Upper lobe of right lung (tissue), 1 donor: ENCODE results near the gene SNRPA1. TPM values are rescaled to one million over a fixed set of nuclear protein-coding genes. Genes with fewer than 3 reads are reported as not detected.

Experiments used
- ATAC-seq: fragments of 200-7000 bp; cut with Tn5 transposase; one replicate; pipeline ENCODE4 v1.9.1; 2020; ENCODE audit warnings: mild to moderate bottlenecking, moderate library complexity
- DNase-seq: peaks from one replicate; pipeline ENCODE4 v3.0.0-alpha.2; 2020
- H3K27ac ChIP-seq: fragments of 200-600 bp; one replicate; pipeline ENCODE4 v1.8.0; 2022
- H3K27me3 ChIP-seq: fragments of 200-600 bp; one replicate; pipeline ENCODE4 v1.8.0; 2022; ENCODE audit warnings: mild to moderate bottlenecking
- H3K36me3 ChIP-seq: fragments of 200-600 bp; one replicate; pipeline ENCODE4 v1.8.0; 2022
- H3K4me1 ChIP-seq: fragments of 200-600 bp; one replicate; pipeline ENCODE4 v1.8.0; 2022
- H3K4me3 ChIP-seq: fragments of 200-600 bp; one replicate; pipeline ENCODE4 v1.8.0; 2022; ENCODE audit warnings: mild to moderate bottlenecking
- H3K9me3 ChIP-seq: fragments of 200-600 bp; one replicate; pipeline ENCODE4 v1.8.0; 2022
- CTCF ChIP-seq: fragments of 200-600 bp; IDR thresholded peaks from one replicate; pipeline ENCODE4 v1.8.0; 2022; ENCODE audit warnings: antibody characterized with exemption
- intact Hi-C: fragments of 100-400 bp; cut with DNase I; formaldehyde crosslinking; loops from one replicate; pipeline ENCODE4 v1.11.0; 2022
- total RNA-seq: library from RNA; stranded (reverse); fragmentation: NEBNext Ultra II Directional; extraction: Animal tissue kit (Norgen Biotek cat#: 25700); gene quantifications from one replicate; pipeline ENCODE4 v1.2.1, GENCODE V29; 2021
- donor health status: DM: no; HTN: yes; CAD: no; lungs with severe emphysema.

SNRPA1 gene
- total RNA-seq, 1 donor from 2014 or later, result 40.7 TPM

- DNase-seq, result no peak
- H3K9me3 ChIP-seq, result no peaks in the 10 kb centered on the region
- no peaks in the 10 kb centered on the region for H3K27me3 ChIP-seq
- no peak overlapping the region for H3K4me3 ChIP-seq
- peak; percentile 6 for TF ChIP-seq CTCF
- intact Hi-C loops, result loop anchor here (2.0 to 5.0 kb wide), 2 partner anchors 169 to 240 kb away; no protein-coding TSS in a partner anchor
- no peaks in the 10 kb centered on the region for H3K36me3 ChIP-seq
- H3K4me1 ChIP-seq, result peaks cover 7% of the 10 kb centered on the region
- ATAC-seq, result no peak
- H3K27ac ChIP-seq, result no peak overlapping the region
Observed at GRCh38 chr15:101256757-101257156, 38.3 kb downstream of the SNRPA1 start.

GRCh38 chr15:101255615-101256241 is 39.3 kb downstream of the SNRPA1 start:
- no peak for TF ChIP-seq CTCF
- H3K36me3 ChIP-seq, result no peaks in the 10 kb centered on the region
- no peak overlapping the region for H3K27ac ChIP-seq
- H3K27me3 ChIP-seq, result no peaks in the 10 kb centered on the region
- H3K4me3 ChIP-seq, result no peak overlapping the region
- H3K4me1 ChIP-seq, result peaks cover 7% of the 10 kb centered on the region
- H3K9me3 ChIP-seq, result no peaks in the 10 kb centered on the region
- intact Hi-C loops, result loop anchor here (2.0 to 5.0 kb wide), 2 partner anchors 168 to 239 kb away; no protein-coding TSS in a partner anchor
- ATAC-seq (peak; percentile 6), DNase-seq (no peak)

- no peaks in the 10 kb centered on the region for H3K27me3 ChIP-seq
- no peak for TF ChIP-seq CTCF
- no peak for DNase-seq
- peaks cover 8% of the 10 kb centered on the region for H3K4me1 ChIP-seq
- ATAC-seq, result no peak
- no peak overlapping the region for H3K27ac ChIP-seq
- intact Hi-C loops, result loop anchor here (5.0 kb wide), 1 partner anchor 168 kb away; no protein-coding TSS in a partner anchor
- H3K4me3 ChIP-seq, result no peak overlapping the region
- H3K36me3 ChIP-seq, result no peaks in the 10 kb centered on the region
- no peaks in the 10 kb centered on the region for H3K9me3 ChIP-seq
Observed at GRCh38 chr15:101255051-101255395, 40.0 kb downstream of the SNRPA1 start.

- Histone ChIP-seq H3K36me3 (no peaks in the 10 kb centered on the region), H3K4me1 (peaks cover 14% of the 10 kb centered on the region), H3K4me3 (no peak overlapping the region), H3K9me3 (no peaks in the 10 kb centered on the region), H3K27ac (no peak overlapping the region), H3K27me3 (no peaks in the 10 kb centered on the region)
- DNase-seq (no peak), ATAC-seq (no peak)
- TF ChIP-seq CTCF, result no peak
- intact Hi-C loops, result loop anchor here (5.0 kb wide), 1 partner anchor 167 kb away; no protein-coding TSS in a partner anchor
Observed at GRCh38 chr15:101254157-101255050, 40.6 kb downstream of the SNRPA1 start.

- Histone ChIP-seq H3K4me1 (peaks cover 14% of the 10 kb centered on the region), H3K36me3 (no peaks in the 10 kb centered on the region), H3K27ac (peak overlapping the region; percentile 76), H3K9me3 (no peaks in the 10 kb centered on the region), H3K27me3 (no peaks in the 10 kb centered on the region), H3K4me3 (peak overlapping the region; percentile 71)
- TF ChIP-seq CTCF, result no peak
- ATAC-seq (no peak), DNase-seq (no peak)
- intact Hi-C loops, result no loop called here
Observed at GRCh38 chr15:101252836-101253235, 42.2 kb downstream of the SNRPA1 start.
